Effector memory CD8-positive, alpha-beta T cell (primary cell): Measurements from ENCODE around the gene PTCH2.

Experiments
- ATAC-seq: fragments of 150-1000 bp; cut with Tn5 transposase; replicated peaks from 2 replicates; pipeline ENCODE4 v1.10.0; 2021; ENCODE audit warnings: mild to moderate bottlenecking, moderate library complexity
- DNase-seq, 3 experiments: peaks; one replicate each; pipeline ENCODE4 v3.0.0; 2021
- H3K27ac Mint-ChIP-seq, 2 donors: one replicate each; pipeline ENCODE4 v1.8.0; 2022; ENCODE audit warnings: mild to moderate bottlenecking in 2 of 2, mixed read lengths in 2 of 2, moderate library complexity in 2 of 2
- H3K27me3 Mint-ChIP-seq, 2 donors: one replicate each; pipeline ENCODE4 v1.8.0; 2022; ENCODE audit warnings: mixed read lengths in 2 of 2
- H3K36me3 Mint-ChIP-seq: one replicate; pipeline ENCODE4 v1.8.0; 2022; ENCODE audit warnings: mild to moderate bottlenecking, moderate library complexity, mixed read lengths; ENCODE audit not compliant: insufficient read depth
- H3K4me1 Mint-ChIP-seq, 2 donors: one replicate each; pipeline ENCODE4 v1.8.0; 2022; ENCODE audit warnings: low read depth in 2 of 2, mixed read lengths in 2 of 2
- H3K4me3 Mint-ChIP-seq, 2 donors: one replicate each; pipeline ENCODE4 v1.8.0; 2022; ENCODE audit warnings: mild to moderate bottlenecking in 2 of 2, mixed read lengths in 2 of 2, moderate library complexity in 2 of 2
- H3K9me3 Mint-ChIP-seq, 2 donors: one replicate each; pipeline ENCODE4 v1.8.0; 2022; ENCODE audit warnings: mixed read lengths in 2 of 2

The PTCH2 gene

DNA sequence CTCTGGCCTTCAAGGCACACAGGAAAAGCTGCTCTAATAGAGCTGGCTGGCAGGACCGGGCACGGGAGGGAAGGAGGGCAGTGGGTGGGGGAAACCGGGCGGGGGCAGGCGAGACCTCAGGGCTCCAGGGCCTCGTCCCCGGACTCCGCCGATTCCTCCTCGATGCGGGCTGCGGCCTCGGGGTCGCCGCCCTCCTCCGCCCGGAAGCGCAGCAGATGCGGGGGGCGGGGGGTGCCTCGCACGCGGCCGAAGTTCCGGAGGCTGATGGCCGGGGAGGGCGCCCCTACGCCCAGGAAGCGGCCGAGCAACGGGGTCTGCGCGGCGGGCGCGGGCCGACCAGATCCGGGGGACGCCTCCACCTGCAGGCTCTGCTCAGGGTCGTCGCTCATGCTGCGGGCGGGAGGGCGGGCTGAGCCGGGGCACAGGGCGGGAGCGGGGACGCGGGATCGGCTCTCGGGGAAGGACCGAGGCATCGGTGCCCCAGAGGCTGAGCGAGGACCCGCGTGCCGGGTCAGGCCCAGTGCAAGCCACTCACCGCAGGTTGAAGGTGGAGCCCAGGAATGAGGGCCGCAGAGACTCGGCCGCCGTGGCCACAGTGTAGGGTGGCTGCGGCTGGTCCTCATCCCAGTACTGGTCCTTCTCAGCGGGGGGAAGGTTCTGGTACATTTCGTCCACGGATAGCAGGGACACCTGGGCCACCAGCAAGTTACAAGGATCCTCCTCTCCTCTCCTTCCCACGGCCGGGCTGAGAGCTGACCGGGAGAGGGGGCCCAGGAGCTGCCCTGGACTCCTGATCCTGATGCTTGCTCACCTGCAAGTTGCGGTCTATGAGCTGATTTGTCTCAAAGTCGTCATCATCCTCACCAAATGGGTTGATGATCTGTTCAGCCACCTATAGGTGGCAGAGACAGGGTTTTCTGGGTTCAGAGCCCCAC lies 58.7 kb downstream of the PTCH2 start:
- Mint-ChIP-seq H3K4me1 (peaks cover 25% of the 10 kb centered on the region in 2 donors), H3K4me3 (peak overlapping the region; percentile 74 to 75), H3K27me3 (no peaks in the 10 kb centered on the region), H3K27ac (peak overlapping the region; percentile 39 to 77), H3K9me3 (no peaks in the 10 kb centered on the region), H3K36me3 (peaks cover 30% of the 10 kb centered on the region)
- peak in 2 of 3 experiments; percentile 9 to 19 for DNase-seq
- ATAC-seq: peak; percentile 16

- Mint-ChIP-seq H3K27ac (peak overlapping the region; percentile 38 to 77), H3K27me3 (no peaks in the 10 kb centered on the region), H3K4me1 (peaks cover 26 to 27% of the 10 kb centered on the region in 2 donors), H3K36me3 (peaks cover 37% of the 10 kb centered on the region), H3K9me3 (no peaks in the 10 kb centered on the region), H3K4me3 (peak overlapping the region; percentile 58 to 74)
- no peak for DNase-seq
- no peak for ATAC-seq
Measured at GRCh38 chr1:44783697-44784093, 59.4 kb downstream of the PTCH2 start.

GRCh38 chr1:44780583-44781121 lies 62.4 kb downstream of the PTCH2 start:
- Mint-ChIP-seq H3K27me3 (no peaks in the 10 kb centered on the region), H3K9me3 (no peaks in the 10 kb centered on the region), H3K4me3 (no peak overlapping the region), H3K36me3 (peaks cover 63% of the 10 kb centered on the region), H3K27ac (peak overlapping the region in 1 of 2 donors; percentile 44), H3K4me1 (peaks cover 41 to 43% of the 10 kb centered on the region in 2 donors)
- ATAC-seq (no peak), DNase-seq (no peak)

- peak overlapping the region; percentile 26 to 90 for H3K27ac Mint-ChIP-seq
- peak overlapping the region in 1 of 2 donors; percentile 4 for H3K4me3 Mint-ChIP-seq
- peaks cover 62% of the 10 kb centered on the region for H3K36me3 Mint-ChIP-seq
- H3K27me3 Mint-ChIP-seq: no peaks in the 10 kb centered on the region
- ATAC-seq: no peak
- DNase-seq: no peak
- no peaks in the 10 kb centered on the region for H3K9me3 Mint-ChIP-seq
- H3K4me1 Mint-ChIP-seq: peaks cover 36 to 40% of the 10 kb centered on the region in 2 donors
Measured at GRCh38 chr1:44778705-44779576, 64.1 kb downstream of the PTCH2 start.

GRCh38 chr1:44777969-44778635 lies 65.0 kb downstream of the PTCH2 start:
- DNase-seq (no peak), ATAC-seq (no peak)
- peaks cover 32 to 34% of the 10 kb centered on the region in 2 donors for H3K4me1 Mint-ChIP-seq
- peaks cover 62% of the 10 kb centered on the region for H3K36me3 Mint-ChIP-seq
- H3K9me3 Mint-ChIP-seq: no peaks in the 10 kb centered on the region
- H3K27me3 Mint-ChIP-seq: no peaks in the 10 kb centered on the region
- peak overlapping the region; percentile 4 to 83 for H3K4me3 Mint-ChIP-seq
- peak overlapping the region; percentile 90 to 98 for H3K27ac Mint-ChIP-seq

DNA sequence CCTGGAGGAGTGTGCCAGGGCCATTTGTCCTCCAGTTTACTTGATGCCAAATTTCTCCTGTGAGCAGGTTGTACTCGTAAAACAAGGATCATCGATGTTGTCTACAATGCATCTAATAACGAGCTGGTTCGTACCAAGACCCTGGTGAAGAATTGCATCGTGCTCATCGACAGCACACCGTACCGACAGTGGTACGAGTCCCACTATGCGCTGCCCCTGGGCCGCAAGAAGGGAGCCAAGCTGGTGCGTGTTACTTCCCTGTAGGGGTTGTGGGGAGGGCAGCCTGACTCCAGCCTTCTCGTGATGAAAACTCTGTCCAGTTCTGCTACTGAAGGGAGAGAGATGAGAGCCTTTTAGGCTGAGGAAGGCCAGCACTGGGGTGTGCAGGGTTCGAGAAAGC lies 65.5 kb downstream of the PTCH2 start:
- Mint-ChIP-seq H3K4me1 (peaks cover 32 to 34% of the 10 kb centered on the region in 2 donors), H3K36me3 (peaks cover 62% of the 10 kb centered on the region)

GRCh38 chr1:44776730-44777068 lies 66.4 kb downstream of the PTCH2 start:
- Mint-ChIP-seq H3K4me1 (peaks cover 32 to 34% of the 10 kb centered on the region in 2 donors), H3K27me3 (no peaks in the 10 kb centered on the region), H3K36me3 (peaks cover 62% of the 10 kb centered on the region), H3K9me3 (no peaks in the 10 kb centered on the region), H3K27ac (peak overlapping the region; percentile 90 to 98), H3K4me3 (peak overlapping the region; percentile 83 to 90)
- DNase-seq (no peak), ATAC-seq (no peak)

More for the DNA sequence above, 65.5 kb downstream of the PTCH2 start:
- H3K9me3 Mint-ChIP-seq: no peaks in the 10 kb centered on the region
- no peak for DNase-seq
- ATAC-seq: no peak
- peak overlapping the region; percentile 90 to 98 for H3K27ac Mint-ChIP-seq
- H3K27me3 Mint-ChIP-seq: no peaks in the 10 kb centered on the region
- peak overlapping the region; percentile 83 to 90 for H3K4me3 Mint-ChIP-seq

DNA sequence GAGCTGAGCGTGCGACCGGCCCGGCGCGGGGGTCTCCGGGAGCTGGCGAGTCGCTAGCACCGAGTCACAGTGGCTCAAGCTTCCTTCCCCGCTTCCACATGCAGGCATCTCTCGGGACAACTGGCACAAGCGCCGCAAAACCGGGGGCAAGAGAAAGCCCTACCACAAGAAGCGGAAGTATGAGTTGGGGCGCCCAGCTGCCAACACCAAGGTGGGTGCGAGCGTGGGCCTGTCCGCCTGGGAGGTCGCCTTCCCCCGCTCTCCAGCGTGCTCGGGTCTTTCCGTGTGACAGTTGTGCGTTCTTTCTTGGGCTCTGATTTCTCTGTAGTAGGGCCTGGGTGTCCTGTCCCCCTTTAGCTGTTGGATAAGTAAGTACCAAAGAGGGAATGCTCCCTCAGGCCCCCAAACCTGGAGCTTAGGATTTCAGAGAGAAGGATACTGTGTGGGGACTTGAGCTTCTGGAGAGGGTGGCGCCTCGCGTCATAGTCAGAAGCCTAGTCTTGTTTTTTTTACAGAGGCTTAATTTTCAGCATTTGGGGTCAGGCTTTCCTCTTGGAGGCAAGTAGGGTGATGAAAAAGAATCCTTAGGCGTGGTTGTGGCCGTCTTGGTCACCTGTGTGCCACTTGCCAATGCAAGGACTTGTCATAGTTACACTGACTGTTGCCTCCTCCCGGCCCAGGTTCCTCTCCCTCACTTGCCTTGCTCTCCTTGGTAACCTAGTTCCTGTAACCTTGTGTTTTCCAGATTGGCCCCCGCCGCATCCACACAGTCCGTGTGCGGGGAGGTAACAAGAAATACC lies 66.9 kb downstream of the PTCH2 start:
- H3K27me3 Mint-ChIP-seq: no peaks in the 10 kb centered on the region
- H3K9me3 Mint-ChIP-seq: no peaks in the 10 kb centered on the region
- DNase-seq (peak; percentile 41 to 43 (median 42)), ATAC-seq (peak; percentile 52)
- peak overlapping the region; percentile 83 to 90 for H3K4me3 Mint-ChIP-seq
- H3K36me3 Mint-ChIP-seq: peaks cover 56% of the 10 kb centered on the region
- peak overlapping the region; percentile 90 to 98 for H3K27ac Mint-ChIP-seq
- peaks cover 32 to 33% of the 10 kb centered on the region in 2 donors for H3K4me1 Mint-ChIP-seq

GRCh38 chr1:44775078-44775929 lies 67.7 kb downstream of the PTCH2 start, which contains the start of gene RPS8:
Gene RPS8 (plus strand): TSS chr1:44775540. CDS start chr1:44775597, 57 bp downstream.
- Mint-ChIP-seq H3K9me3 (no peaks in the 10 kb centered on the region), H3K4me1 (peaks cover 32% of the 10 kb centered on the region in 2 donors), H3K27ac (peak within 1 kb of the TSS; percentile 90 to 98), H3K27me3 (no peaks in the 10 kb centered on the region), H3K36me3 (peaks cover 48% of the 10 kb centered on the region), H3K4me3 (peak within 1 kb of the TSS; percentile 83 to 90)
- DNase-seq (peak; percentile 80 to 85 (median 85)), ATAC-seq (peak; percentile 81)
